ENCODE data around the gene SCN2A. TPM values are rescaled to one million over a fixed set of nuclear protein-coding genes. Genes with fewer than 3 reads are reported as not detected.

Gene SCN2A
- total RNA-seq, 1 donor from 2014 or later = 0.16 TPM

DNA sequence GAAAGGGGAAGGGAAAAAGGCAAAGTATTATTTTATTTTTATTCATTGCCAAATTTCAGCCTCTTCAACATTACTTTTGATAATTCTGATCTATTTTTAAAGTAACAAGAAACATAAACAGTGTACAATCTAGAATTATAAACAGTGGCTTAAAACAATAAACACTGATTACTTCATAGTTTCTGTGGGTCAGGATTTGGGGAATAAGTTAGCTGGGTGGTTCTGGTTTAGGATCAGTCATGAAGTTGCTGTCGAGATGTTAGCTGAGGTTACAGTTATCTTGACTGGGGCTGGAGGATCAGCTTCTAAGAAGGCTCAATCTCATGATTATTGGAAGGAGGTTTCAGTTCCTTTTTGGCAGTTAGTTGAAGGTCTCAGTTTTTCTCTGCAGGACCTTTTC lies 109.2 kb downstream of the SCN2A start:
- TF ChIP-seq CTCF (IDR thresholded peaks at IDR 0.05) = no peak
- DNase-seq = no peak
- POLR2A ChIA-PET = no interaction called here
- CTCF ChIA-PET = no interaction called here
- intact Hi-C loops (cut with micrococcal nuclease) = no loop called here
- Mint-ChIP-seq H3K27me3 (peaks cover 2% of the 10 kb centered on the region), H3K9me3 (no peaks in the 10 kb centered on the region), H3K36me3 (ENCODE audit: low read depth) (no peaks in the 10 kb centered on the region), H3K4me3 (no peak overlapping the region), H3K4me1 (no peaks in the 10 kb centered on the region), H3K27ac (no peak overlapping the region)
- ATAC-seq (ENCODE audit: low read depth) = no peak

DNA sequence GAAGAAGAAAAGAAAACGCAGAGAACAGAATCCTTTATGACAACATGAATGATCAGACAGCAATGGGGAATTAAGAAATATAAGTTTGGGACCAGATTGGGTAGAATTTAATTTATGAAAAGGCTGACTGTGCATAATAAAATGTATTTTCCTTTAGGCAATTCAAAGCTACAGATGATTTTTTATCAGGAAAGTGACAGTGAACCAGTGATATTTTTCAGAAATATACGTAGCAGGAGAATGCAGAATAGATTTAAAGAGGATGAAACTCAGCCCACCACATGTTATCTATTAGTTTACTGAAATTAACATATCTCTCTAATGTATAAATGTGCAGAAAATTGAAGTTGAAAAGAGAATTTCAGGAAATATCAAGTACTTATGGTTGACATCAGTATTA lies 110.0 kb downstream of the SCN2A start:
- H3K4me1 Mint-ChIP-seq = no peaks in the 10 kb centered on the region
- H3K4me3 Mint-ChIP-seq = no peak overlapping the region
- no peak for TF ChIP-seq CTCF (IDR thresholded peaks at IDR 0.05)
- DNase-seq (no peak), ATAC-seq (ENCODE audit: low read depth) (no peak)
- no peaks in the 10 kb centered on the region for H3K9me3 Mint-ChIP-seq
- ChIA-PET CTCF (no interaction called here), POLR2A (no interaction called here)
- peaks cover 2% of the 10 kb centered on the region for H3K27me3 Mint-ChIP-seq
- H3K27ac Mint-ChIP-seq = no peak overlapping the region
- no peaks in the 10 kb centered on the region for H3K36me3 Mint-ChIP-seq (ENCODE audit: low read depth)
- intact Hi-C loops (cut with micrococcal nuclease) = no loop called here

DNA sequence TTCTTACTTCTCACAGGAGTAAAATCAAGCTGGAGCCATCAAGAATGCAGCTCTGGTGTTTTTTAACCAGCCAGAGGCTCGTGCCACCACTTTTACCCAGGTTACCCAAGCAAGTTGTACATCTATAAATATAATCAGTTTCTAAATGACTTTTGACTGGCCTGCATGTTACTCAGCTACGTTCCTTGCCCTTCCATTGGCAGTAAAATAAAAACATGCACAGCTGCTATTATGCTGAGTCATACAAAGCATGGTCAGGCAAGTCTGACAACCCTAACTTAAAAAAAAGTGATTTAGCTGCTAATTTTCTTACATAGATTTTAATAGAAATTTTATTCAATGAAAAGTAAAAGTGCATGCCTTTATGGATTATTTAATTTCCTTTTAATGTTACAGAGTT lies 118.5 kb downstream of the SCN2A start:
- ChIA-PET CTCF (no interaction called here), POLR2A (no interaction called here)
- intact Hi-C loops (cut with micrococcal nuclease) = no loop called here
- Mint-ChIP-seq H3K4me1 (no peaks in the 10 kb centered on the region), H3K36me3 (ENCODE audit: low read depth) (no peaks in the 10 kb centered on the region), H3K4me3 (no peak overlapping the region), H3K27me3 (no peaks in the 10 kb centered on the region), H3K9me3 (no peaks in the 10 kb centered on the region), H3K27ac (no peak overlapping the region)
- ATAC-seq (ENCODE audit: low read depth) (no peak), DNase-seq (no peak)
- no peak for TF ChIP-seq CTCF (IDR thresholded peaks at IDR 0.05)

DNA sequence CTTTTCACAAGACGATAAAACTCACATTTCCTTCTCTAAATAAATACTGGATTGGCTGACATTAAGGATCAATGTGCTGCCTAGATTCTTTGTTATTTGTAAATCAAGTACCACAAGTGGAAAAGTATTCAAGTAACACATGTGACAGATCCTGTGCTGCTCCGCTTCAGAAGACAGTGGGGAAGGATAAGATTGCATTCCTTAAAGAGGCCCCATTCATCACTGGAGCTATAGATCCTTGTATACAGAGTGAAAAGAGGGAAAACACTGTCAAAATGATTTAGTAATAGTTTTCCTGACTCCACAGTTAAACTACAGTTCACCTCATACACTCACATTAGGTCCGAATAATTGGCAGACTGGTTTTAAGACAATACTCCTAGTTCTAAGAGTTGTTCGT lies 122.3 kb downstream of the SCN2A start:
- Mint-ChIP-seq H3K4me3 (no peak overlapping the region), H3K27ac (no peak overlapping the region), H3K4me1 (no peaks in the 10 kb centered on the region), H3K9me3 (no peaks in the 10 kb centered on the region), H3K36me3 (ENCODE audit: low read depth) (no peaks in the 10 kb centered on the region), H3K27me3 (no peaks in the 10 kb centered on the region)
- CTCF ChIA-PET = no interaction called here
- ATAC-seq (ENCODE audit: low read depth) (no peak), DNase-seq (no peak)
- POLR2A ChIA-PET = no interaction called here
- intact Hi-C loops (cut with micrococcal nuclease) = no loop called here
- TF ChIP-seq CTCF (IDR thresholded peaks at IDR 0.05) = no peak

DNA sequence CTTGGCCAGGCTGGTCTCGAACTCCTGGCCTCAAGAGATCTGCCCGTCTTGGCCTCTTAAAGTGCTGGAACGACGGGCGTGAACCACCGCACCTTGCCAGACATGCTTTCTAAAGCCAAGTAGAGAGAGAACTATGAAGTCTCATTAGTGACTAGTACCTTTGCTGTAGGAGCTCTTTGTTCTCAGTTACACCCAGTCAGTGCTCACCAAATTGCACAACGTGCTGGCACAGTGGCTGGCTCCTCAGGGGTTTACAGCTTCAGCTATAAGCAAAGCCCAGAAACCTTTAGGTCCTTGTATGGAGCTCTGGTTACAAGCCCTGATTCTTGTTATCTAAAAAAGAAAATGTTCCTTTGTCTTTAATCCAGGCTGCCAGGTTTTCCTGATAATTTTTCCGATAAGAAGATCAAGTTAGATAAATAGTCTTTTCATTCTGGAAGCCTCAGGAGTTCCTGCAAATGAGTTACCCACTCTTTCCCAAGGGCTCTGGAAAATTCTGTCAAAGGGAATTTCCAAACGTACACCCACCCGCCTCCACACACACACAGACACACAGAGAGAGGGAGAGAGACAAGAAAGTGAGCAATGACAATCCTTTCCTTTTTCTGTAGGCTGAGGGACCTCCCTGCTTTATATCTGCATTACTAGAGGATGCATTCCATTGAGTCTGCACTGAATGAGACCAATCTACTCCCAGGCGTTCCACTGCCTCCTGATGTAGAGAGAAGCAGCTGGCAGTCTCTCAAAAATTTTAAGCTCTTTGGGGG lies 130.1 kb downstream of the SCN2A start:
- no peaks in the 10 kb centered on the region for H3K4me1 Mint-ChIP-seq
- H3K27ac Mint-ChIP-seq = no peak overlapping the region
- H3K27me3 Mint-ChIP-seq = no peaks in the 10 kb centered on the region
- no peak for ATAC-seq (ENCODE audit: low read depth)
- CTCF ChIA-PET = interaction anchor here (0.7 kb wide), 1 partner anchor 602 kb away, joined by 3 read pairs; no protein-coding TSS in a partner anchor
- POLR2A ChIA-PET = no interaction called here
- no peak for TF ChIP-seq CTCF (IDR thresholded peaks at IDR 0.05)
- H3K36me3 Mint-ChIP-seq (ENCODE audit: low read depth) = no peaks in the 10 kb centered on the region
- DNase-seq = no peak
- H3K9me3 Mint-ChIP-seq = no peaks in the 10 kb centered on the region
- intact Hi-C loops (cut with micrococcal nuclease) = no loop called here
- H3K4me3 Mint-ChIP-seq = no peak overlapping the region

Measured in activated B cell treated with CpG ODN at 0.5 μM for 24 hours (primary cell).